ENCODE measurements around the gene LIFR. TPM values are rescaled to one million over a fixed set of nuclear protein-coding genes. Genes with fewer than 3 reads are reported as not detected.

LIFR gene
- total RNA-seq, 1 experiment from 2014 or later: 7.8 TPM

DNA sequence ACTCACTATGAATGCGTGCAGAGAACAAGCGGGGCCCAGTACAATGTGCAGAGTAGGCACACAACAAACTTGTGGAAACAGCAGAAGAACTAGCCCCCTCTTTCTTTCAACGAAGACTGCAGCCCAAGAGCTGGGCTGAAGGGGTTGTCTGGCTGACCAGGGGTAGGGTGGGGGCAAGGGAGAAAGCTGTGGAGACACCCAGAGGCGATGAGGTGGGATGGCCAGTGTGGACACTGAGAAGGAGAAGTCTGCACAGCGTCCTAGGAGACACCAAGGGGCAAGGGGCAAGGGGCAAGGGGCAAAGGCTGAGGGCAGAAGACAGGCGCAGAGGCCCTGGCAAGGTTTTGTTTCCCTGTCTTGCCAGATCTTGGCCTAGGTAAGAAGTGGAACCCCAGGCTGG lies 62.3 kb downstream of the LIFR start:
- H3K27ac Mint-ChIP-seq: peak overlapping the region in 1 of 3 experiments; percentile 82; a peak in 2 of 7 replicates
- H3K36me3 Mint-ChIP-seq (ENCODE audit: insufficient read depth in 1 of 3, low read depth in 3 of 3): peaks cover 0 to 3% (median 0%) of the 10 kb centered on the region in 3 experiments; a peak in 2 of 7 replicates
- H3K23me2 ChIP-seq (ENCODE audit: insufficient read length, low read depth, low read length, poor library complexity, severe bottlenecking): no peaks in the 10 kb centered on the region
- no peak overlapping the region for H3K56ac ChIP-seq (ENCODE audit: insufficient read length, low read depth, low read length)
- no peak overlapping the region for H3K9ac ChIP-seq (ENCODE audit: extremely low read depth, insufficient read length, low read length)
- no peak overlapping the region for H3K23ac ChIP-seq (ENCODE audit: insufficient read length, low read depth, low read length)
- H4K5ac ChIP-seq (ENCODE audit: insufficient read length, low read depth, low read length): no peak overlapping the region
- H2AK5ac ChIP-seq (ENCODE audit: insufficient read length, low read length): no peak overlapping the region
- no peak overlapping the region for H3K4ac ChIP-seq (ENCODE audit: low read depth, low read length)
- H4K8ac ChIP-seq (replicated peaks; ENCODE audit: insufficient read length, low read depth, low read length): no peak overlapping the region
- no peak overlapping the region for H2AFZ ChIP-seq (ENCODE audit: low read length)
- no peak for DNase-seq
- H4K20me1 ChIP-seq (ENCODE audit: control insufficient read depth, insufficient read depth, insufficient read length): no peaks in the 10 kb centered on the region
- no peaks in the 10 kb centered on the region for H3K27me3 Mint-ChIP-seq (ENCODE audit: low read depth)
- no peaks in the 10 kb centered on the region for H3K79me2 ChIP-seq (ENCODE audit: insufficient read depth, low read length)
- no CpG with 5 or more reads among the region's 6 CpGs for WGBS (ENCODE audit: extremely low coverage, insufficient read length, low lambda C conversion rate)
- H3T11ph ChIP-seq (ENCODE audit: low read length): no peak overlapping the region
- no peak overlapping the region for H3K14ac ChIP-seq (ENCODE audit: insufficient read depth, low read length)
- H3K9me3 ChIP-seq (ENCODE audit: control insufficient read depth, low read depth, low read length): no peaks in the 10 kb centered on the region
- no peaks in the 10 kb centered on the region for H3K4me1 Mint-ChIP-seq
- H2BK5ac ChIP-seq (ENCODE audit: insufficient read length, low read length): no peak overlapping the region
- no peaks in the 10 kb centered on the region for H3K79me1 ChIP-seq (ENCODE audit: insufficient read depth, low read depth, low read length, poor library complexity, severe bottlenecking)
- no peak overlapping the region for H2BK15ac ChIP-seq (ENCODE audit: low read depth, low read length)
- H3K18ac ChIP-seq (ENCODE audit: insufficient read length, low read depth, low read length): no peak overlapping the region
- H2BK12ac ChIP-seq (ENCODE audit: insufficient read length, low read depth, low read length): no peak overlapping the region
- H3K9me3 Mint-ChIP-seq: no peaks in the 10 kb centered on the region
- H3K27ac ChIP-seq (ENCODE audit: insufficient read length, low read depth, low read length): no peak overlapping the region
- H3K4me3 Mint-ChIP-seq: no peak overlapping the region
- H2BK20ac ChIP-seq (ENCODE audit: low read depth, low read length, poor library complexity, severe bottlenecking): no peak overlapping the region
- H4K91ac ChIP-seq (ENCODE audit: insufficient read length, low read depth, low read length): no peak overlapping the region
- no peaks in the 10 kb centered on the region for H3K27me3 ChIP-seq (ENCODE audit: insufficient read depth, low read length)
- H3K4me2 ChIP-seq (ENCODE audit: insufficient read depth, insufficient read length, low read length): no peak overlapping the region
- H2BK120ac ChIP-seq (ENCODE audit: low read depth, low read length, poor library complexity, severe bottlenecking): no peak overlapping the region
- no peaks in the 10 kb centered on the region for H3K4me1 ChIP-seq (ENCODE audit: insufficient read depth, low read length)
- no peak for TF ChIP-seq CTCF (conservative IDR thresholded peaks at IDR 0.05)

Data from H9 (cell line).